Fibroblast of pulmonary artery (primary cell): ENCODE measurements around the gene SPSB2.
"Not testable (repeated sequence)": the region's sequence is repeated elsewhere in the genome, so short reads cannot be mapped to it uniquely, and the experiment has no call there.

Experiments used
- DNase-seq: peaks from one replicate; pipeline ENCODE4 v3.0.0-alpha.2; 2010; ENCODE audit warnings: low read depth
- H3K4me3 ChIP-seq: replicated peaks from 2 replicates; pipeline ENCODE4 v1.5.1; 2011; ENCODE audit warnings: low read depth, mild to moderate bottlenecking, control low read depth, low read length, moderate library complexity
- TF ChIP-seq, protein P1 (sequence below): IDR thresholded peaks from 2 replicates; pipeline ENCODE4 v1.5.1; 2011; ENCODE audit warnings: mild to moderate bottlenecking, control low read depth, low read length, inconsistent platforms; ENCODE audit errors: missing control alignments

SPSB2 gene

GRCh38 chr12:6887460-6887859, 14.4 kb upstream of the SPSB2 start:
- DNase-seq: no peak
- TF ChIP-seq, protein P1, sequence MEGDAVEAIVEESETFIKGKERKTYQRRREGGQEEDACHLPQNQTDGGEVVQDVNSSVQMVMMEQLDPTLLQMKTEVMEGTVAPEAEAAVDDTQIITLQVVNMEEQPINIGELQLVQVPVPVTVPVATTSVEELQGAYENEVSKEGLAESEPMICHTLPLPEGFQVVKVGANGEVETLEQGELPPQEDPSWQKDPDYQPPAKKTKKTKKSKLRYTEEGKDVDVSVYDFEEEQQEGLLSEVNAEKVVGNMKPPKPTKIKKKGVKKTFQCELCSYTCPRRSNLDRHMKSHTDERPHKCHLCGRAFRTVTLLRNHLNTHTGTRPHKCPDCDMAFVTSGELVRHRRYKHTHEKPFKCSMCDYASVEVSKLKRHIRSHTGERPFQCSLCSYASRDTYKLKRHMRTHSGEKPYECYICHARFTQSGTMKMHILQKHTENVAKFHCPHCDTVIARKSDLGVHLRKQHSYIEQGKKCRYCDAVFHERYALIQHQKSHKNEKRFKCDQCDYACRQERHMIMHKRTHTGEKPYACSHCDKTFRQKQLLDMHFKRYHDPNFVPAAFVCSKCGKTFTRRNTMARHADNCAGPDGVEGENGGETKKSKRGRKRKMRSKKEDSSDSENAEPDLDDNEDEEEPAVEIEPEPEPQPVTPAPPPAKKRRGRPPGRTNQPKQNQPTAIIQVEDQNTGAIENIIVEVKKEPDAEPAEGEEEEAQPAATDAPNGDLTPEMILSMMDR: no peak
- H3K4me3 ChIP-seq: no peak overlapping the region

DNA sequence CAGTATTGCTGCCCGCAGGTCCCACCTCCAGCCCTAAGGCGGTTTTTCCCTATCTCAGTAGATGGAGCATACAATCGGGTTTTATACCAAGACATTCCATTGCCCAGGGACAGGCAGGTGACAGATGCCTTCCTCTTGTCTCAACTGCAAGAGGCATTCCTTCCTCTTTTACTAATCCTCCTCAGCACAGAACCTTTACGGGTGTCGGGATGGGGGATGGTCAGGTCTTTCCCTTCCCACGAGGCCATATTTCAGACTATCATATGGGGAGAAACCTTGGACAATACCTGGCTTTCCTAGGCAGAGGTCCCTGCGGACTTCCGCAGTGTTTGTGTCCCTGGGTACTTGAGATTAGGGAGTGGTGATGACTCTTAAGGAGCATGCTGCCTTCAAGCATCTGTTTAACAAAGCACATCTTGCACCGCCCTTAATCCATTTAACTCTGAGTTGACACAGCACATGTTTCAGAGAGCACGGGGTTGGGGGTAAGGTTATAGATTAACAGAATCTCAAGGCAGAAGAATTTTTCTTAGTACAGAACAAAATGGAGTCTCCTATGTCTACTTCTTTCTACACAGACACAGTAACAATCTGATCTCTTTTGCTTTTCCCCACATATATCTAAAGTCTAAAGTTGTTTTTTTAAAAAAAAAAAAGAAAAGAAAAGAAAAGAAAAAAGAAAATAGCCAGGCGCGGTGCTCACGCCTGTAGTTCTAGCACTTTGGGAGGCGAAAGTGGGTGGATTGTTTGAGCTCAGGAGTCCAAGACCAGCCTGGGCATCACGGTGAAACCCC, 13.3 kb upstream of the SPSB2 start:
- H3K4me3 ChIP-seq, DNase-seq: not testable (repeated sequence)

DNA sequence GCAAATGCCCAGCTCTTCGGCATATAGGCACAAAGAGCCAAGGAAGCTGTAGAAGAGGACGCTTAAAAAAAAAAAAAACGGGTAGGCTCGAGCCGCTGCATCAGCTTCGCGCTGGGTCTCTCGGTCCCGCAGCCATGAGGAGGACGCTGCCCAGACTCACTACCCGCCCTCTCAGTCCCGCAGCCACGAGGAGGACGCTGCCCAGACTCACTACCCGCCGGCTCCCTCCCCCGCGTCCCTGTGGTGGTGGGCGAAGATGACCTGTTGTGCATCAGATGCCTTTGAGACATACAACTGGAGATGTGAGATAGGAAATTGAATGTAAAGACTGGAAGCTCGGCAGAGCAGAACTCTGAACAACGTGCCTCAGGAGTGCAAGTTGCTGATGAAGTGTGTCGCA, 11.4 kb upstream of the SPSB2 start:
- no peak for DNase-seq

DNA sequence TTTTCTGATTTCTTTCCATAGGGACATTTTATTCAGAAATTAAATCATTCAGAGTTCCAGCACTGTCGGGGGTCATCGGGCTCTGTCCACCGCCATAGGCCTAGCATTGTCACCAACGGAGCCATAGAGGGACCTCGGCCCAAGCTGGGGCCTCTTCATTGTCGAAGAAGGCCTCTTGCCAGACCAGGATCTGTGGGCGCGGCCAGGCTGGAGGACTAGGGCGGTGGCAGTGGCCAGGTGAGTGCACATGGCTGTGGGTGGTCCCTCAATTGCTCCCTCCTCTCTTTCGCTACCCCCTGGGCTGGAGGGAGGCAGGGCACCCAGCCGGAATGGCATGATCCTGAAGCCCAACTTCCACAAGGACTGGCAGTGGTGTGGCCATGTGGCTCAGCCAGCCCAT, 10.6 kb upstream of the SPSB2 start:
- TF ChIP-seq, protein P1: no peak
- no peak overlapping the region for H3K4me3 ChIP-seq
- no peak for DNase-seq

More for the DNA sequence above, 11.4 kb upstream of the SPSB2 start:
- TF ChIP-seq, protein P1: no peak
- H3K4me3 ChIP-seq: no peak overlapping the region

- TF ChIP-seq, protein P1: no peak
- no peak overlapping the region for H3K4me3 ChIP-seq
- no peak for DNase-seq
Measured at GRCh38 chr12:6883252-6883651, 10.1 kb upstream of the SPSB2 start.

DNA sequence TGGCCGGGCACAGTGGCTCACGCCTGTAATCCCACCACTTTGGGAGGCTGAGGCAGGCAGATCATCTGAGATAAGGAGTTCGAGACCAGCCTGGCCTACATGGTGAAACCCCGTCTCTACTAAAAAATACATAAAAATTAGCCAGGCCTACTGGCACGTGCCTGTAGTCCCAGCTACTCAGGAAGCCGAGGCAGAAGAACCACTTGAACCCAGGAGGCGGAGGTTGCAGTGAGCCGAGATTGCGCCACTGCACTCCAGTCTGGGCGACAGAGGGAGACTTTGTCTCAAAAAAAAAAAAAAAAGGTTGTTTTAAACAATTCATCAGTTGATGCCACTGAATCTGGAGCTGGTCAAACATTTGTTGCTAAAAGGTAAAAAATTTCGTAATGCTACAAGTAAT, 6.7 kb upstream of the SPSB2 start:
- not testable (repeated sequence) for DNase-seq, H3K4me3 ChIP-seq

DNA sequence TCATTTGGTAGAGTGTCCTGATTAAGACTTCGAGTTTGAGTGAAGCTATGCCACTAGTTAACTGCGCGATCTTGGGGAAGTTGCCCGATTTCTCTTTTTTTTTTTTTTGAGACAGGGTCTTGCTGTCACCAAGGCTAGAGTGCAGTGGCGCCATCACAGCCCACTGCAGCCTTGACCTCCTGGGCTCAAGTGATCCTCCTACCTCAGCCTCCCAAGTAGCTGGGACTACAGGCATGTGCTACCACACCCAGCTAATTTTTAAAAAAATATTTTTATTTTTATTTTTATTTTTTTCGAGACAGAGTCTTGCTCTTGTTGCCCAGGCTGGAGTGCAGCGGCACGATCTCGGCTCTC, 889 bp upstream of the SPSB2 start:
- peak overlapping the region; percentile 83 for H3K4me3 ChIP-seq
- not testable (repeated sequence) for DNase-seq

DNA sequence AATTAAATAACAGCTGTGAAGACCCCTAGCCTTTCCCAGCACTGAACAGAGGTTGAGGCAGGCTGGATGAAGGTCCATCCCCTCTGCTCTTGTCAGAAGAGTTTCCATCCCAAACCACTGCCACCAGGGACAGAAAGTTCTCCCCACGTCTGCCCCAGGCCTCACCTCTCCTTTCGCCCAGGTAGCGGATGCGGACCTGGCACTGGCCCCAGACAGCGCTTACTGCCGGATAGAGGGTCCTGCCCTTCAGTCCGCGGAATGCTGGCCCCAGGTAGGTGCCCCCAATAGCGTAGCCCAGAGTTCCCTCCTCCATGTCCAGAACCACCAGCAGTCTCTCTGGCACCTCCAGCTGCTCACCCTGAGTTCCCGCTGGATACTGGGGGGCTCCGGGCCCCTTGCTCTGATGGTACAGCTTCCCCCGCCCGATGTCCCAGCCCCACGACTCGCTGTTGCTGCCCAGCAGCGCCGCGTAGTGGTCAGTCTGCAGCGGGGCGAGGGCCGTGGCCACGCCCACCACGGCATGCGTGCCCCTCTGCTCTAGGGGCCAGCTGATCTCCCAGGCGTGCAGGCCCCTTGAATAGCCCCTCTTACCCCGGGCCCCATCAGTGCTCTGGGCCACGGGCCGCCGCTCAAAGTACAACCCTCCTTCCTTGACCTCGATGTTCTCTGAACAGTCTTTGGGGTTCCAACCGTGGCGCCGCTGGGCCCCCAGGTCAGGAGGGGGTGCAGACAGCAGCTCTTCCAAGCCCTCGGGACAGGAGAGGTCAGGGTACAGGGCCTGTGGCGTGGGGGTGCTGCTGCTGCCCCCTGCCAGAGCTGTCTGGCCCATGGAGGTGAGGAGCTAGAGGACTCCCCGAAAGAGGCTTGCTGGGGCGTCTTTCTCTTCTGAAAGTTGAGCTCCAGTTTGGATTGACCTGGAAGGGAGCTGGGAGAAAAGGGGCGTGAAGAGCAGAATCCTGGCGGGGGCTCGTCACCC, 742 bp downstream of the SPSB2 start:
- TF ChIP-seq, protein P1: peak; percentile 91
- peak; percentile 70 for DNase-seq
- peak overlapping the region; percentile 83 for H3K4me3 ChIP-seq
